Caco-2 (cell line): Measurements from ENCODE around the gene C19orf47. TPM values are rescaled to one million over a fixed set of nuclear protein-coding genes. Genes with fewer than 3 reads are reported as not detected.

Experiments
- BruUV-seq: library from RNA; stranded (reverse); fragments of 400-500 nt; replicated peaks from 2 replicates; lab custom pipeline; 2021; lab: Mats Ljungman, UMichigan
- CTCF ChIA-PET: fragments of 300-600 bp; sonication (Branson Sonifier 250); formaldehyde crosslinking; loops from one replicate; lab custom pipeline; 2022; ENCODE audit warnings: antibody characterized with exemption; lab: Charles Lee
- POLR2A ChIA-PET: fragments of 300-600 bp; sonication (Branson Sonifier 250); formaldehyde crosslinking; loops from one replicate; lab custom pipeline; 2022; ENCODE audit warnings: antibody characterized with exemption; lab: Charles Lee
- DNase-seq, 2 experiments: peaks; one replicate each; pipeline versions ENCODE4 v3.0.0 to v3.0.0-alpha.2; 2020 to 2022
- H3K27me3 ChIP-seq: replicated peaks from 2 replicates; pipeline ENCODE4 v1.6.0; 2011; ENCODE audit warnings: low read length; ENCODE audit not compliant: control insufficient read depth, insufficient read depth
- H3K36me3 ChIP-seq: 2 replicates; pipeline ENCODE4 v1.5.1; 2011; ENCODE audit warnings: low read length; ENCODE audit not compliant: control insufficient read depth, insufficient read depth
- H3K4me1 ChIP-seq: fragments of 250-450 bp; sonication (Bioruptor Pico); 2 replicates; pipeline ENCODE4 v1.5.1; 2020; ENCODE audit warnings: mild to moderate bottlenecking
- H3K4me3 ChIP-seq: 2 replicates; pipeline ENCODE4 v1.5.1; 2011; ENCODE audit warnings: low read depth, mild to moderate bottlenecking, control low read depth, low read length
- H3K9me3 ChIP-seq: fragments of 250-450 bp; sonication (Bioruptor Pico); 2 replicates; pipeline ENCODE4 v1.5.1; 2020; ENCODE audit warnings: mild to moderate bottlenecking, moderate library complexity
- H3K27ac Mint-ChIP-seq: one replicate; pipeline ENCODE4 v1.8.0; 2022; ENCODE audit warnings: mixed read lengths; ENCODE audit not compliant: unreplicated experiment
- H3K27me3 Mint-ChIP-seq: one replicate; pipeline ENCODE4 v1.8.0; 2022; ENCODE audit warnings: mixed read lengths; ENCODE audit not compliant: insufficient read depth, unreplicated experiment
- H3K36me3 Mint-ChIP-seq: one replicate; pipeline ENCODE4 v1.8.0; 2022; ENCODE audit warnings: mild to moderate bottlenecking, mixed read lengths; ENCODE audit not compliant: insufficient read depth, unreplicated experiment
- H3K4me1 Mint-ChIP-seq: one replicate; pipeline ENCODE4 v1.8.0; 2022; ENCODE audit warnings: low read depth, mixed read lengths; ENCODE audit not compliant: unreplicated experiment
- H3K4me3 Mint-ChIP-seq: one replicate; pipeline ENCODE4 v1.8.0; 2022; ENCODE audit warnings: mild to moderate bottlenecking, moderate library complexity, mixed read lengths; ENCODE audit not compliant: unreplicated experiment
- H3K9me3 Mint-ChIP-seq: one replicate; pipeline ENCODE4 v1.8.0; 2022; ENCODE audit warnings: mixed read lengths; ENCODE audit not compliant: unreplicated experiment
- CTCF ChIP-seq, 2 experiments: fragments of 200-600 bp in 1 of 2; IDR thresholded peaks; 1 replicate in 1 of 2; 2 replicates in 1 of 2; pipeline versions ENCODE4 v1.5.1 to v1.8.0; 2011 to 2022; ENCODE audit warnings: antibody characterized with exemption in 1 of 2, control low read depth in 1 of 2, inconsistent platforms in 1 of 2, low read depth in 1 of 2, low read length in 1 of 2, mild to moderate bottlenecking in 1 of 2, moderate library complexity in 1 of 2; ENCODE audit not compliant: insufficient read depth in 1 of 2, severe bottlenecking in 1 of 2, unreplicated experiment in 1 of 2
- intact Hi-C: fragments of 100-400 bp; cut with micrococcal nuclease; formaldehyde crosslinking; loops from one replicate; pipeline ENCODE4 v1.10.0; 2022; ENCODE audit not compliant: unreplicated experiment
- total RNA-seq: library from RNA; stranded (reverse); gene quantifications from 2 replicates; pipeline ENCODE4 v1.2.3, GENCODE V29; 2022

Gene C19orf47
- total RNA-seq, 1 experiment from 2014 or later: 28.3 TPM

- no peaks in the 10 kb centered on the region for H3K9me3 Mint-ChIP-seq
- no peak overlapping the region for H3K4me3 ChIP-seq
- ChIA-PET POLR2A (no interaction called here), CTCF (no interaction called here)
- H3K4me3 Mint-ChIP-seq: no peak overlapping the region
- no peak for DNase-seq
- peaks cover 1% of the 10 kb centered on the region; the same call in 1 of the 2 replicates for H3K36me3 ChIP-seq
- no peak overlapping the region for H3K27ac Mint-ChIP-seq
- intact Hi-C loops: no loop called here
- H3K4me1 Mint-ChIP-seq: no peaks in the 10 kb centered on the region
- H3K4me1 ChIP-seq: no peaks in the 10 kb centered on the region
- H3K27me3 ChIP-seq: no peaks in the 10 kb centered on the region
- no TSS peak for BruUV-seq
- no peaks in the 10 kb centered on the region for H3K9me3 ChIP-seq
- H3K36me3 Mint-ChIP-seq: peaks cover 74% of the 10 kb centered on the region
- H3K27me3 Mint-ChIP-seq: no peaks in the 10 kb centered on the region
- no peak for TF ChIP-seq CTCF (IDR thresholded peaks at IDR 0.05; ENCODE audit: insufficient read depth in 1 of 2, low read depth in 1 of 2, low read length in 1 of 2, severe bottlenecking in 1 of 2, unreplicated experiment in 1 of 2)
Measured at GRCh38 chr19:40323705-40324104, 24.5 kb downstream of the C19orf47 start.

- no peaks in the 10 kb centered on the region for H3K27me3 ChIP-seq
- Mint-ChIP-seq H3K4me1 (no peaks in the 10 kb centered on the region), H3K4me3 (no peak overlapping the region), H3K27ac (no peak overlapping the region), H3K36me3 (peaks cover 71% of the 10 kb centered on the region), H3K9me3 (no peaks in the 10 kb centered on the region), H3K27me3 (no peaks in the 10 kb centered on the region)
- H3K4me3 ChIP-seq: no peak overlapping the region
- TF ChIP-seq CTCF (IDR thresholded peaks at IDR 0.05; ENCODE audit: insufficient read depth in 1 of 2, low read depth in 1 of 2, low read length in 1 of 2, severe bottlenecking in 1 of 2, unreplicated experiment in 1 of 2): no peak
- DNase-seq: no peak
- POLR2A ChIA-PET: no interaction called here
- BruUV-seq: no TSS peak
- no peaks in the 10 kb centered on the region for H3K4me1 ChIP-seq
- CTCF ChIA-PET: no interaction called here
- peaks cover 1% of the 10 kb centered on the region; the same call in 1 of the 2 replicates for H3K36me3 ChIP-seq
- intact Hi-C loops: no loop called here
- no peaks in the 10 kb centered on the region for H3K9me3 ChIP-seq
Measured at GRCh38 chr19:40322951-40323615, 25.1 kb downstream of the C19orf47 start.

- DNase-seq: no peak
- Histone ChIP-seq H3K4me1 (no peaks in the 10 kb centered on the region), H3K9me3 (no peaks in the 10 kb centered on the region), H3K36me3 (peaks cover 1% of the 10 kb centered on the region; the same call in 1 of the 2 replicates), H3K4me3 (no peak overlapping the region), H3K27me3 (no peaks in the 10 kb centered on the region)
- Mint-ChIP-seq H3K36me3 (peaks cover 69% of the 10 kb centered on the region), H3K27me3 (no peaks in the 10 kb centered on the region), H3K4me1 (no peaks in the 10 kb centered on the region), H3K4me3 (no peak overlapping the region), H3K9me3 (no peaks in the 10 kb centered on the region), H3K27ac (no peak overlapping the region)
- intact Hi-C loops: no loop called here
- POLR2A ChIA-PET: no interaction called here
- no TSS peak for BruUV-seq
- no peak for TF ChIP-seq CTCF (IDR thresholded peaks at IDR 0.05; ENCODE audit: insufficient read depth in 1 of 2, low read depth in 1 of 2, low read length in 1 of 2, severe bottlenecking in 1 of 2, unreplicated experiment in 1 of 2)
- CTCF ChIA-PET: no interaction called here
Measured at GRCh38 chr19:40322271-40322610, 26.0 kb downstream of the C19orf47 start.
